Suprapubic skin (tissue), 3 donors: Measurements from ENCODE around the gene DDC.

Experiments
- EP300 ChIP-seq: sonication (generic); formaldehyde crosslinking; IDR thresholded peaks from one replicate; pipeline ENCODE4 v1.6.1; 2017; ENCODE audit warnings: antibody characterized with exemption
- POLR2A ChIP-seq, 2 donors: fragments of 450-650 bp; IDR thresholded peaks; one replicate each; pipeline ENCODE4 v1.6.1; 2017; ENCODE audit warnings: antibody characterized with exemption in 2 of 2, mild to moderate bottlenecking in 2 of 2, moderate library complexity in 2 of 2
- TF ChIP-seq, protein P1 (sequence below), 2 donors: fragments of 200-600 bp in 1 of 2; fragments of 450-650 bp in 1 of 2; sonication (generic) in 1 of 2; IDR thresholded peaks; one replicate each; pipeline ENCODE4 v1.5.1; 2016 to 2019; ENCODE audit warnings: antibody characterized with exemption in 2 of 2, mild to moderate bottlenecking in 1 of 2, moderate library complexity in 1 of 2

DNA sequence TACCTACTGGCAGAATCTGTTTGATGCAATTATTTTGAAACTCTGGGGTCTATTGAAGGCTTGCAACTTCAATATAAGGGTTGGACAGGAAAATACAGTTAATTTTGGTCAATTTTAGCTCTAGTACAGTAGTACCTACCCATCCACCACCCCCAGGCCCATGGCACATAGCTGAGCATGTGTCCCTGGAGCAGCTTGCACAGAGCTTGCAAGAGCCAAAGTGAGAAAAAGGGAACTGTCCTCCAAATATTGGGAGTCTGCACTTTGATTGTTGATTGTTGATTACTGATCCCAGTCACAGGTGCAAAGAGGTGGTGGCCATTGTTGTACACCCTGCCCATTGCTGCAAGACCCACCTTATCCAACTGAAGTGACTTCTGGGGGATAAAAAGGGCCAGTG, 52.8 kb downstream of the DDC start:
- TF ChIP-seq POLR2A (IDR thresholded peaks at IDR 0.05) (no peak), EP300 (no peak)
- TF ChIP-seq, protein P1, sequence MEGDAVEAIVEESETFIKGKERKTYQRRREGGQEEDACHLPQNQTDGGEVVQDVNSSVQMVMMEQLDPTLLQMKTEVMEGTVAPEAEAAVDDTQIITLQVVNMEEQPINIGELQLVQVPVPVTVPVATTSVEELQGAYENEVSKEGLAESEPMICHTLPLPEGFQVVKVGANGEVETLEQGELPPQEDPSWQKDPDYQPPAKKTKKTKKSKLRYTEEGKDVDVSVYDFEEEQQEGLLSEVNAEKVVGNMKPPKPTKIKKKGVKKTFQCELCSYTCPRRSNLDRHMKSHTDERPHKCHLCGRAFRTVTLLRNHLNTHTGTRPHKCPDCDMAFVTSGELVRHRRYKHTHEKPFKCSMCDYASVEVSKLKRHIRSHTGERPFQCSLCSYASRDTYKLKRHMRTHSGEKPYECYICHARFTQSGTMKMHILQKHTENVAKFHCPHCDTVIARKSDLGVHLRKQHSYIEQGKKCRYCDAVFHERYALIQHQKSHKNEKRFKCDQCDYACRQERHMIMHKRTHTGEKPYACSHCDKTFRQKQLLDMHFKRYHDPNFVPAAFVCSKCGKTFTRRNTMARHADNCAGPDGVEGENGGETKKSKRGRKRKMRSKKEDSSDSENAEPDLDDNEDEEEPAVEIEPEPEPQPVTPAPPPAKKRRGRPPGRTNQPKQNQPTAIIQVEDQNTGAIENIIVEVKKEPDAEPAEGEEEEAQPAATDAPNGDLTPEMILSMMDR (IDR thresholded peaks at IDR 0.05) = no peak
